ENCODE results near the gene LSM4.

LSM4 gene

GRCh38 chr19:18292810-18293641, 29.9 kb downstream of the LSM4 start:
- in situ Hi-C loops (cut with MboI; ENCODE audit: low sequenced_read_pairs) = no loop called here

- in situ Hi-C loops (cut with MboI; ENCODE audit: low sequenced_read_pairs) = no loop called here
Measured at GRCh38 chr19:18292462-18292809, 30.4 kb downstream of the LSM4 start.

- in situ Hi-C loops (cut with MboI; ENCODE audit: low sequenced_read_pairs) = no loop called here
Measured at GRCh38 chr19:18291590-18292461, 31.1 kb downstream of the LSM4 start.

GRCh38 chr19:18291019-18291524, 31.8 kb downstream of the LSM4 start:
- in situ Hi-C loops (cut with MboI; ENCODE audit: low sequenced_read_pairs) = no loop called here

- in situ Hi-C loops (cut with MboI; ENCODE audit: low sequenced_read_pairs) = no loop called here
Measured at GRCh38 chr19:18290302-18291018, 32.4 kb downstream of the LSM4 start.

- in situ Hi-C loops (cut with MboI; ENCODE audit: low sequenced_read_pairs) = no loop called here
Measured at GRCh38 chr19:18289471-18290301, 33.2 kb downstream of the LSM4 start.

- in situ Hi-C loops (cut with MboI; ENCODE audit: low sequenced_read_pairs) = no loop called here
Measured at GRCh38 chr19:18287836-18288772, 34.8 kb downstream of the LSM4 start.

GRCh38 chr19:18286973-18287635, 35.8 kb downstream of the LSM4 start:
- in situ Hi-C loops (cut with MboI; ENCODE audit: low sequenced_read_pairs) = no loop called here

- in situ Hi-C loops (cut with MboI; ENCODE audit: low sequenced_read_pairs) = no loop called here
Measured at GRCh38 chr19:18284712-18285360, 38.0 kb downstream of the LSM4 start.

GRCh38 chr19:18283338-18283737, 39.5 kb downstream of the LSM4 start:
- in situ Hi-C loops (cut with MboI; ENCODE audit: low sequenced_read_pairs) = no loop called here

GRCh38 chr19:18282788-18283141, 40.1 kb downstream of the LSM4 start:
- in situ Hi-C loops (cut with MboI; ENCODE audit: low sequenced_read_pairs) = no loop called here

- in situ Hi-C loops (cut with MboI; ENCODE audit: low sequenced_read_pairs) = no loop called here
Measured at GRCh38 chr19:18282021-18282787, 40.7 kb downstream of the LSM4 start.

GRCh38 chr19:18281082-18282020, 41.5 kb downstream of the LSM4 start, which contains the start of gene JUND:
JUND (minus strand) TSS chr19:18281622; CDS start chr19:18281484, 138 bp downstream.
- in situ Hi-C loops (cut with MboI; ENCODE audit: low sequenced_read_pairs) = no loop called here

- in situ Hi-C loops (cut with MboI; ENCODE audit: low sequenced_read_pairs) = no loop called here
Measured at GRCh38 chr19:18280247-18281081, 42.4 kb downstream of the LSM4 start.

GRCh38 chr19:18279516-18280246, 43.2 kb downstream of the LSM4 start:
- in situ Hi-C loops (cut with MboI; ENCODE audit: low sequenced_read_pairs) = loop anchor here (5.0 to 10.0 kb wide), 2 partner anchors 43 to 125 kb away; partner anchors contain the start of gene LSM4

Measured in HL-60/S4 treated with retinoic acid at 250 ng/mL for 4 days and 3 days (cell line).